Activated CD8-positive, alpha-beta memory T cell treated with anti-CD3 and anti-CD28 coated beads, Interleukin-2, amount 10 ng/mL, durations not matched to agents 7 days and 5 days (primary cell): ENCODE results near the gene BANK1. TPM values are rescaled to one million over a fixed set of nuclear protein-coding genes. Genes with fewer than 3 reads are reported as not detected.

Experiments used
- ATAC-seq: fragments of 150-1000 bp; cut with Tn5 transposase; one replicate; pipeline ENCODE4 v1.10.0; 2021; ENCODE audit warnings: moderate library complexity
- CTCF ChIA-PET: fragments of 350-600 bp; sonication (Branson Sonifier 250); formaldehyde crosslinking; loops from one replicate; lab custom pipeline; 2021; ENCODE audit warnings: antibody characterized with exemption; lab: Charles Lee
- DNase-seq: peaks from one replicate; pipeline ENCODE4 v3.0.0-alpha.2; 2020
- H3K27ac Mint-ChIP-seq: one replicate; pipeline ENCODE4 v1.8.0; 2021; ENCODE audit warnings: mild to moderate bottlenecking, mixed read lengths
- H3K27me3 Mint-ChIP-seq: one replicate; pipeline ENCODE4 v1.8.0; 2021; ENCODE audit warnings: mixed read lengths
- H3K36me3 Mint-ChIP-seq: one replicate; pipeline ENCODE4 v1.8.0; 2021; ENCODE audit warnings: mild to moderate bottlenecking, mixed read lengths
- H3K4me1 Mint-ChIP-seq: one replicate; pipeline ENCODE4 v1.8.0; 2021; ENCODE audit warnings: mixed read lengths
- H3K4me3 Mint-ChIP-seq: one replicate; pipeline ENCODE4 v1.8.0; 2021; ENCODE audit warnings: mild to moderate bottlenecking, moderate library complexity, mixed read lengths
- H3K9me3 Mint-ChIP-seq: one replicate; pipeline ENCODE4 v1.8.0; 2022; ENCODE audit warnings: low read depth, mixed read lengths
- total RNA-seq, 2 experiments: library from RNA; stranded (reverse); gene quantifications; one replicate each; pipeline ENCODE4 v1.2.3, GENCODE V29; 2021

BANK1 gene
- total RNA-seq, 2 experiments from 2014 or later: 0.23 TPM; not detected in 1

GRCh38 chr4:101791182-101791558 lies 640 bp downstream of the BANK1 start:
- H3K27ac Mint-ChIP-seq: no peak overlapping the region
- CTCF ChIA-PET: no interaction called here
- H3K9me3 Mint-ChIP-seq: no peaks in the 10 kb centered on the region
- H3K4me1 Mint-ChIP-seq: peaks cover 19% of the 10 kb centered on the region
- peak overlapping the region; percentile 61 for H3K4me3 Mint-ChIP-seq
- DNase-seq (no peak), ATAC-seq (no peak)
- peaks cover 53% of the 10 kb centered on the region for H3K27me3 Mint-ChIP-seq
- H3K36me3 Mint-ChIP-seq: no peaks in the 10 kb centered on the region

- Mint-ChIP-seq H3K27me3 (peaks cover 61% of the 10 kb centered on the region), H3K4me3 (no peak overlapping the region), H3K9me3 (no peaks in the 10 kb centered on the region), H3K4me1 (peaks cover 18% of the 10 kb centered on the region), H3K36me3 (no peaks in the 10 kb centered on the region), H3K27ac (no peak overlapping the region)
- DNase-seq (no peak), ATAC-seq (no peak)
- CTCF ChIA-PET: no interaction called here
Observed at GRCh38 chr4:101792056-101792590, 1.6 kb downstream of the BANK1 start.

- CTCF ChIA-PET: no interaction called here
- Mint-ChIP-seq H3K4me1 (peaks cover 18% of the 10 kb centered on the region), H3K9me3 (no peaks in the 10 kb centered on the region), H3K4me3 (no peak overlapping the region), H3K27me3 (peaks cover 68% of the 10 kb centered on the region), H3K36me3 (no peaks in the 10 kb centered on the region), H3K27ac (no peak overlapping the region)
- DNase-seq: no peak
- no peak for ATAC-seq
Observed at GRCh38 chr4:101793397-101793796, 2.9 kb downstream of the BANK1 start.

- Mint-ChIP-seq H3K27me3 (peaks cover 71% of the 10 kb centered on the region), H3K4me1 (peaks cover 15% of the 10 kb centered on the region)
Observed at GRCh38 chr4:101794806-101795205, 4.3 kb downstream of the BANK1 start.

GRCh38 chr4:101795704-101796103 lies 5.2 kb downstream of the BANK1 start:
- Mint-ChIP-seq H3K27me3 (peaks cover 72% of the 10 kb centered on the region), H3K4me3 (no peak overlapping the region), H3K9me3 (no peaks in the 10 kb centered on the region), H3K27ac (no peak overlapping the region), H3K4me1 (peaks cover 10% of the 10 kb centered on the region), H3K36me3 (no peaks in the 10 kb centered on the region)
- no peak for ATAC-seq
- no peak for DNase-seq
- CTCF ChIA-PET: no interaction called here

More at GRCh38 chr4:101794806-101795205, 4.3 kb downstream of the BANK1 start:
- H3K4me3 Mint-ChIP-seq: no peak overlapping the region
- ATAC-seq (no peak), DNase-seq (no peak)
- H3K27ac Mint-ChIP-seq: no peak overlapping the region
- CTCF ChIA-PET: no interaction called here
- no peaks in the 10 kb centered on the region for H3K9me3 Mint-ChIP-seq
- no peaks in the 10 kb centered on the region for H3K36me3 Mint-ChIP-seq

- peaks cover 3% of the 10 kb centered on the region for H3K4me1 Mint-ChIP-seq
- no peaks in the 10 kb centered on the region for H3K36me3 Mint-ChIP-seq
- H3K27me3 Mint-ChIP-seq: peaks cover 35% of the 10 kb centered on the region
- H3K9me3 Mint-ChIP-seq: no peaks in the 10 kb centered on the region
- no peak overlapping the region for H3K4me3 Mint-ChIP-seq
- no peak for ATAC-seq
- DNase-seq: no peak
- CTCF ChIA-PET: no interaction called here
- H3K27ac Mint-ChIP-seq: no peak overlapping the region
Observed at GRCh38 chr4:101801958-101802357, 11.4 kb downstream of the BANK1 start.

GRCh38 chr4:101806914-101807313 lies 16.4 kb downstream of the BANK1 start:
- Mint-ChIP-seq H3K4me3 (no peak overlapping the region), H3K4me1 (peaks cover 3% of the 10 kb centered on the region), H3K9me3 (no peaks in the 10 kb centered on the region), H3K36me3 (no peaks in the 10 kb centered on the region), H3K27me3 (peaks cover 24% of the 10 kb centered on the region), H3K27ac (no peak overlapping the region)
- ATAC-seq: no peak
- DNase-seq: no peak
- CTCF ChIA-PET: no interaction called here

- peaks cover 21% of the 10 kb centered on the region for H3K27me3 Mint-ChIP-seq
- no peak overlapping the region for H3K4me3 Mint-ChIP-seq
- DNase-seq (no peak), ATAC-seq (no peak)
- H3K27ac Mint-ChIP-seq: no peak overlapping the region
- CTCF ChIA-PET: no interaction called here
- no peaks in the 10 kb centered on the region for H3K9me3 Mint-ChIP-seq
- no peaks in the 10 kb centered on the region for H3K4me1 Mint-ChIP-seq
- H3K36me3 Mint-ChIP-seq: no peaks in the 10 kb centered on the region
Observed at GRCh38 chr4:101807351-101807750, 16.8 kb downstream of the BANK1 start.

- ATAC-seq (no peak), DNase-seq (no peak)
- Mint-ChIP-seq H3K4me1 (no peaks in the 10 kb centered on the region), H3K27me3 (peaks cover 6% of the 10 kb centered on the region), H3K36me3 (no peaks in the 10 kb centered on the region), H3K27ac (no peak overlapping the region), H3K9me3 (no peaks in the 10 kb centered on the region), H3K4me3 (no peak overlapping the region)
- CTCF ChIA-PET: no interaction called here
Observed at GRCh38 chr4:101813604-101814003, 23.1 kb downstream of the BANK1 start.

- no peaks in the 10 kb centered on the region for H3K27me3 Mint-ChIP-seq
- no peak overlapping the region for H3K27ac Mint-ChIP-seq
- no peak for DNase-seq
- peaks cover 3% of the 10 kb centered on the region for H3K9me3 Mint-ChIP-seq
- no peaks in the 10 kb centered on the region for H3K36me3 Mint-ChIP-seq
- ATAC-seq: no peak
- no peak overlapping the region for H3K4me3 Mint-ChIP-seq
- CTCF ChIA-PET: no interaction called here
- H3K4me1 Mint-ChIP-seq: no peaks in the 10 kb centered on the region
Observed at GRCh38 chr4:101818362-101818761, 27.8 kb downstream of the BANK1 start.

- no peaks in the 10 kb centered on the region for H3K4me1 Mint-ChIP-seq
- H3K27ac Mint-ChIP-seq: no peak overlapping the region
- H3K9me3 Mint-ChIP-seq: peaks cover 3% of the 10 kb centered on the region
- H3K27me3 Mint-ChIP-seq: no peaks in the 10 kb centered on the region
- H3K36me3 Mint-ChIP-seq: no peaks in the 10 kb centered on the region
- DNase-seq: no peak
- H3K4me3 Mint-ChIP-seq: no peak overlapping the region
- CTCF ChIA-PET: no interaction called here
- ATAC-seq: no peak
Observed at GRCh38 chr4:101823864-101824263, 33.3 kb downstream of the BANK1 start.

- no peaks in the 10 kb centered on the region for H3K27me3 Mint-ChIP-seq
- no peak for DNase-seq
- ATAC-seq: no peak
- CTCF ChIA-PET: no interaction called here
- H3K9me3 Mint-ChIP-seq: peaks cover 3% of the 10 kb centered on the region
- H3K27ac Mint-ChIP-seq: no peak overlapping the region
- H3K36me3 Mint-ChIP-seq: no peaks in the 10 kb centered on the region
- H3K4me3 Mint-ChIP-seq: no peak overlapping the region
- no peaks in the 10 kb centered on the region for H3K4me1 Mint-ChIP-seq
Observed at GRCh38 chr4:101824500-101824899, 34.0 kb downstream of the BANK1 start.

GRCh38 chr4:101825953-101826352 lies 35.4 kb downstream of the BANK1 start:
- no peak for DNase-seq
- H3K27ac Mint-ChIP-seq: no peak overlapping the region
- no peaks in the 10 kb centered on the region for H3K9me3 Mint-ChIP-seq
- no peaks in the 10 kb centered on the region for H3K36me3 Mint-ChIP-seq
- no peak for ATAC-seq
- CTCF ChIA-PET: no interaction called here
- no peak overlapping the region for H3K4me3 Mint-ChIP-seq
- no peaks in the 10 kb centered on the region for H3K27me3 Mint-ChIP-seq
- no peaks in the 10 kb centered on the region for H3K4me1 Mint-ChIP-seq

- ATAC-seq: no peak
- CTCF ChIA-PET: no interaction called here
- no peak overlapping the region for H3K27ac Mint-ChIP-seq
Observed at GRCh38 chr4:101831816-101832215, 41.3 kb downstream of the BANK1 start.

GRCh38 chr4:101833480-101833879 lies 43.0 kb downstream of the BANK1 start:
- no peak overlapping the region for H3K27ac Mint-ChIP-seq
- CTCF ChIA-PET: no interaction called here
- H3K4me1 Mint-ChIP-seq: no peaks in the 10 kb centered on the region
- H3K36me3 Mint-ChIP-seq: no peaks in the 10 kb centered on the region
- DNase-seq (no peak), ATAC-seq (no peak)
- H3K4me3 Mint-ChIP-seq: no peak overlapping the region
- H3K27me3 Mint-ChIP-seq: peaks cover 11% of the 10 kb centered on the region
- H3K9me3 Mint-ChIP-seq: no peaks in the 10 kb centered on the region

More at GRCh38 chr4:101831816-101832215, 41.3 kb downstream of the BANK1 start:
- Mint-ChIP-seq H3K27me3 (peaks cover 11% of the 10 kb centered on the region), H3K9me3 (no peaks in the 10 kb centered on the region), H3K36me3 (no peaks in the 10 kb centered on the region), H3K4me3 (no peak overlapping the region), H3K4me1 (no peaks in the 10 kb centered on the region)
- DNase-seq: no peak
